ENCODE measurements around the gene NEK11.

NEK11 gene

GRCh38 chr3:131231710-131232389 lies 205.2 kb downstream of the NEK11 start:
- no peak for DNase-seq

- DNase-seq: no peak
Observed at GRCh38 chr3:131232711-131233267, 206.1 kb downstream of the NEK11 start.

- no peak for DNase-seq
Observed at GRCh38 chr3:131233900-131234668, 207.4 kb downstream of the NEK11 start.

GRCh38 chr3:131236421-131236820 lies 209.7 kb downstream of the NEK11 start:
- no peak for DNase-seq

GRCh38 chr3:131238496-131238895 lies 211.8 kb downstream of the NEK11 start:
- no peak for DNase-seq

GRCh38 chr3:131239267-131239666 lies 212.6 kb downstream of the NEK11 start:
- DNase-seq: peak in 1 of 2 donors; percentile 15

- no peak for DNase-seq
Observed at GRCh38 chr3:131242201-131242600, 215.5 kb downstream of the NEK11 start.

GRCh38 chr3:131250466-131250865 lies 223.8 kb downstream of the NEK11 start:
- no peak for DNase-seq

GRCh38 chr3:131260525-131260924 lies 233.8 kb downstream of the NEK11 start:
- DNase-seq: no peak

GRCh38 chr3:131261104-131261503 lies 234.4 kb downstream of the NEK11 start:
- DNase-seq: no peak

- DNase-seq: peak in 1 of 2 donors; percentile 2
Observed at GRCh38 chr3:131275556-131275955, 248.9 kb downstream of the NEK11 start.

GRCh38 chr3:131277836-131278497 lies 251.3 kb downstream of the NEK11 start:
- no peak for DNase-seq

- no peak for DNase-seq
Observed at GRCh38 chr3:131279577-131279976, 252.9 kb downstream of the NEK11 start.

GRCh38 chr3:131282379-131282778 lies 255.7 kb downstream of the NEK11 start:
- no peak for DNase-seq

- no peak for DNase-seq
Observed at GRCh38 chr3:131282967-131283366, 256.3 kb downstream of the NEK11 start.

- DNase-seq: no peak
Observed at GRCh38 chr3:131283862-131284261, 257.2 kb downstream of the NEK11 start.

- no peak for DNase-seq
Observed at GRCh38 chr3:131284302-131284701, 257.6 kb downstream of the NEK11 start.

- DNase-seq: no peak
Observed at GRCh38 chr3:131285456-131285855, 258.8 kb downstream of the NEK11 start.

GRCh38 chr3:131299836-131300235 lies 273.2 kb downstream of the NEK11 start:
- DNase-seq: no peak

- peak in 1 of 2 donors; percentile 21 for DNase-seq
Observed at GRCh38 chr3:131303848-131304247, 277.2 kb downstream of the NEK11 start.

GRCh38 chr3:131304890-131305289 lies 278.2 kb downstream of the NEK11 start:
- no peak for DNase-seq

- no peak for DNase-seq
Observed at GRCh38 chr3:131306242-131306641, 279.6 kb downstream of the NEK11 start.

GRCh38 chr3:131314318-131314717 lies 287.6 kb downstream of the NEK11 start:
- no peak for DNase-seq

All from hippocampal formation (tissue), 2 donors.